COLO829 (cell line): ENCODE data around the gene OTUD3.

Source experiments
- DNase-seq: peaks from one replicate; pipeline ENCODE4 v3.0.0; 2012; ENCODE audit warnings: low spot score

OTUD3 gene

DNA sequence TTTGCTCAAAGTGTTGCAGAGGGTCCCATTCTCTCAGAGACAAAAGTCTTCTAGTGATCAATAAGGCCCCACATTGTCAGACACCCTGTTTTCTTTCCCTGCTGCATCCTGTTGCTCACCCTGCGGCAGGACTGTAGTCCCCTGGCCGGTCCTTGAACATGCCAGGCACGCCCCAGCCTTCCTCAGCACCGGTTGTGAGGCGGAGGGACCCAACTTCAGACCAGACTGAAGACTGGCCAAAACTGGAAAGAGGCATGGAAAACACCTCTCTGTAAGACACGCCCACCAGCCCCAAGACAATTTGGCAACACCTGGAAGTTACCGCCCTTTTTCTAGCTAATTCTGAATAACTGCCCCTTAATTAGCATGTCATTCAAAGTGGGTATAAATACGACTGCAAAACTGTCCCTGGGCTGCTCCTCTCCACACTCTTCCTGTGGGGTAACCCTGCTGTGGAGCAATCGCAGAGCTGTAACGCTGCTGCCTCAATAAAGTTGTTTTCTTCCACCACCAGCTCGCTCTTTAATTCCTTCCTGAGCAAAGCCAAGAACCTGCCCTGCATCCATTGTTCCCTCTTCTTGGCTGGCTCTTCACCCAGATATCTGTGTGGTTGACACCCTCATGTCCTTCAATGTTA is 73.5 kb downstream of the OTUD3 start:
- DNase-seq: no peak

DNA sequence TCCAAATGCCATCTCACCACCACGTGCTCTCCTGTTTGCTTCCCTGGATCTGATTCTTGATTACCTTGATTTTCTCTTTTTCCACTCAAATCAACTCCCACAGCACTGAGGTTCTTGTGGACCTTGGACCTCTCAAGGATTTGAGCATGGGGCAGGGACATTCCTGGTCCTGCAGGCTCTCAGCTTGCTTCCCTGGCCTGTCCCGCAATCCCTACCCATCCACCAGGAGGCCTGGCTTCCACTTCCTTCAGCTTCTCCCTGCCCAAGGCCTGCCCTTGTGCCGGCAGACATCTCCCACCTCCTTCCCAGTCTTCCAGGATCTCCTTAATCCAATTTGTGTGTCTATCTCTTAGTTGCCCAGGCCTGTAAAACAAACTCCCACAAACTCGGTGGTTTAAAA is 75.6 kb downstream of the OTUD3 start:
- no peak for DNase-seq

DNA sequence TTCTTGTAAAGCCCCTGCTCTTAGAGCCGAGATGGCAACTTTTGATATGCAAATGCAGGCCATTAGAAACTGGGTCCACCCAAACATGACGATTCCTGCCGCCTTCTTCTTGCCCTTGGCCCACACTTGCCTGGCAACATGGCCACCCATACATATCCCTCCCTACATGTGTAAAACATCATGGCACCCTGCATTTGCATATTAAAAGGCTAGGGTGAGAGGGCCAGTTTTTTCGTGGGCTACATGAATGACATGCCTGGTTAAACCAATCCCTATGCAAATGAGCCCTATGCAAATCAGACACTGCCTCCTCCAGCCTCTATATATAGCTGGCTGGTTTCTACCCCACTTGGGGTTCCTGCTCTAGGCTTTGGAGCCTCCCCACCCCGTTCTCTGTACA is 78.4 kb downstream of the OTUD3 start:
- DNase-seq: no peak
